CD8-positive, alpha-beta memory T cell (primary cell): ENCODE results near the gene MST1. TPM values are rescaled to one million over a fixed set of nuclear protein-coding genes. Genes with fewer than 3 reads are reported as not detected.

Experiments used
- CTCF ChIA-PET: fragments of 350-600 bp; sonication (Branson Sonifier 250); formaldehyde crosslinking; loops from one replicate; lab custom pipeline; 2021; ENCODE audit warnings: antibody characterized with exemption; lab: Charles Lee
- POLR2A ChIA-PET: fragments of 350-600 bp; sonication (Branson Sonifier 250); formaldehyde crosslinking; loops from one replicate; lab custom pipeline; 2021; ENCODE audit warnings: antibody characterized with exemption; lab: Charles Lee
- DNase-seq, 5 donors: peaks; one replicate each; pipeline versions ENCODE4 v3.0.0 to v3.0.0-alpha.2; 2020 to 2022; ENCODE audit warnings: mixed read lengths in 1 of 5
- H3K27ac ChIP-seq: one replicate; pipeline ENCODE4 v1.7.0; 2013; ENCODE audit warnings: low read depth, mild to moderate bottlenecking, low read length, moderate library complexity
- H3K27me3 ChIP-seq: 2 replicates; pipeline ENCODE4 v1.7.0; 2013; ENCODE audit warnings: low read length, mild to moderate bottlenecking; ENCODE audit not compliant: insufficient read depth, poor library complexity, severe bottlenecking
- H3K36me3 ChIP-seq: 2 replicates; pipeline ENCODE4 v1.7.0; 2013; ENCODE audit warnings: mild to moderate bottlenecking, low read length, moderate library complexity; ENCODE audit not compliant: insufficient read depth
- H3K4me1 ChIP-seq: 2 replicates; pipeline ENCODE4 v1.7.0; 2013; ENCODE audit warnings: mild to moderate bottlenecking, low read length, moderate library complexity; ENCODE audit not compliant: insufficient read depth
- H3K4me3 ChIP-seq: 2 replicates; pipeline ENCODE4 v1.7.0; 2013; ENCODE audit warnings: mild to moderate bottlenecking, low read length
- H3K9me3 ChIP-seq: 2 replicates; pipeline ENCODE4 v1.7.0; 2013; ENCODE audit warnings: mild to moderate bottlenecking, low read length
- H3K27ac Mint-ChIP-seq, 8 donors: one replicate each; pipeline ENCODE4 v1.8.0; 2020 to 2021; ENCODE audit warnings: mixed read lengths in 8 of 8, mild to moderate bottlenecking in 6 of 8, inconsistent platforms in 3 of 8, moderate library complexity in 3 of 8
- H3K27me3 Mint-ChIP-seq, 2 donors: one replicate each; pipeline ENCODE4 v1.8.0; 2020 to 2021; ENCODE audit warnings: mixed read lengths in 2 of 2, mild to moderate bottlenecking in 1 of 2, moderate library complexity in 1 of 2
- H3K36me3 Mint-ChIP-seq, 3 donors: one replicate each; pipeline ENCODE4 v1.8.0; 2020 to 2021; ENCODE audit warnings: mixed read lengths in 3 of 3, inconsistent platforms in 1 of 3, mild to moderate bottlenecking in 1 of 3
- H3K4me1 Mint-ChIP-seq, 3 donors: one replicate each; pipeline ENCODE4 v1.8.0; 2020 to 2021; ENCODE audit warnings: mixed read lengths in 3 of 3, inconsistent platforms in 1 of 3, mild to moderate bottlenecking in 1 of 3
- H3K4me3 Mint-ChIP-seq, 7 donors: one replicate each; pipeline ENCODE4 v1.8.0; 2020 to 2021; ENCODE audit warnings: mixed read lengths in 7 of 7, mild to moderate bottlenecking in 6 of 7, moderate library complexity in 4 of 7, inconsistent platforms in 2 of 7
- H3K9me3 Mint-ChIP-seq, 5 donors: one replicate each; pipeline ENCODE4 v1.8.0; 2020 to 2022; ENCODE audit warnings: mixed read lengths in 5 of 5, mild to moderate bottlenecking in 3 of 5, moderate library complexity in 2 of 5, inconsistent platforms in 1 of 5
- polyA plus RNA-seq: library from polyadenylated mRNA; unstranded; fragments of 300-500 nt; fragmentation: Illumina TruSeq; gene quantifications from one replicate; pipeline ENCODE4 v1.2.3, GENCODE V29; 2021
- total RNA-seq, 2 experiments: library from RNA; stranded (reverse); gene quantifications; one replicate each; pipeline ENCODE4 v1.2.3, GENCODE V29; 2021

The MST1 gene
- total and polyA plus RNA-seq, 3 experiments from 2014 or later, result 0.31 to 8.5 (median 6.0) TPM

DNA sequence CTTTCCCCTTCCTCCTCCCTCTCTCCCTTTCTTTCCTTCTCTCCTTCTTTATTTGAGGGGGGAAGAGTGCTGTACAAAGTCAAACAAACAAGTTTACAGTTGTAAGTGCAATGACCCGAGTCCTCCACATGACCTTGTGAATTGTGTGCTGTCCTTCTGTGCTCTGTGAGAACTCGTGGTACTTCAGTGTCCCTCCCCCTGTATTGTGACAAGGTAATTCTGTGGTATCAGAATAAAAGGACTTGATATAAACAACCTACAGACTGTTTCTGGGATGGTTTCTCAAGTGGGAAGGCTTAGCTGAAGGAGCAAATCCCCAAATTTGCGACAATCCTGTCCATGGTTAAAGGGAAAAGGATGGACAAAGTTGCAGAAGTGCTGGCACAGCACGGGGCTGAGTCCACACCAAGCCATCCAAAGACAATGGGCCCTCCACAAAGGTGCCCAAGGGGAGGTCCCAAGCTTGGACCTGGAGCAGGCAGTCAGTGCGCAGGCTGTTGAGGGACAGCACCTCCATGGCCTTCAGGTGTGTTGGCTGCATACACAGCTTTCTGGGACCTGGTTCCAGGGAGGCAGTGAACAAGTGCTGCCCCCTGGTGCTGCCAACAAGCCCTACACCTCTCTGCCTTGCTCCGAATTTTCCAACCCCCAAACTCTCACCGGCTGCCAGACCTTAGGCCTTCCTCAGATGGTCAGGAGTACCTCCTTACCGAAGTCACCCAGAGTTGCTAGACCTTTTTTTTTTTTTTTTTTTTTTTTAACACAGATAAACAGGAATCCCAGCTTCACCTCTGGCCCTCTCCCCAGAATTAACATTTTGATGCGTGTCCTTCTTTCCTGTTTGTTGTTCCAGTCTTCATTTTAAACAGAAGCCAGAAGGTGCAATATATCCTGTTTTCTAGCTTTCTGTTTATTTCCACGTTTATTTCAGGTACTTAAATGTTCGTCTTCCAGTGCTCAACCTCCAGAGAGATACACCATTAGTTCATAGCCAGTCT, 17.7 kb downstream of the MST1 start:
- POLR2A ChIA-PET, result interaction anchor here (3.3 kb wide), 1 partner anchor 132 kb away, joined by 28 read pairs; no protein-coding TSS in a partner anchor
- no peaks in the 10 kb centered on the region for H3K27me3 Mint-ChIP-seq
- peaks cover 12% of the 10 kb centered on the region for H3K36me3 ChIP-seq
- H3K9me3 Mint-ChIP-seq, result no peaks in the 10 kb centered on the region
- H3K9me3 ChIP-seq, result no peaks in the 10 kb centered on the region
- H3K27me3 ChIP-seq, result no peaks in the 10 kb centered on the region
- no peak overlapping the region for H3K4me3 ChIP-seq
- CTCF ChIA-PET, result interaction anchor here (0.7 to 3.3 kb wide), 13 partner anchors 8 to 142 kb away, joined by 3 to 185 read pairs (median 4); partner anchors contain the start of genes AMIGO3 and BSN
- DNase-seq, result peak; percentile 56 to 80 (median 63)
- peaks cover 0 to 22% (median 2%) of the 10 kb centered on the region in 3 donors for H3K36me3 Mint-ChIP-seq
- peak overlapping the region; percentile 70 to 81 (median 73) for H3K4me3 Mint-ChIP-seq
- peaks cover 27% of the 10 kb centered on the region for H3K4me1 ChIP-seq
- H3K4me1 Mint-ChIP-seq, result peaks cover 29 to 41% (median 34%) of the 10 kb centered on the region in 3 donors
- peak overlapping the region; percentile 12 to 97 (median 72) for H3K27ac Mint-ChIP-seq
- no peak overlapping the region for H3K27ac ChIP-seq

DNA sequence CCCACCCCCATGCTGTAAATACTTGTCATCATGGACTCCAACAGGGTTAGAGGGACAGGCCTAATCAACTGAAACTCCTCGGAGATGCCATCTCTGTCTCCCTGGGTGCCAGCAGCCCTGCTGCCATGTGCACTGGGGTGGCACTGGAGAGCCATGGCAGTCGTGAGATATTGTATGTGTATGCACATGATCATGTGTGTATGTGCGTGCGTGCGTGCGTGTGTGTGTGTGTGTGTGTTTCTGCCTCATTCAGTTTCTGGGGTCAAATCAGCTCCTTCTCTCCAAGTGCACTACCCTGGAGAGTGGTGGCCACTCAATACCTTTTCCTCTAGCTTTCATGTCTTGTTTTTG, 18.4 kb downstream of the MST1 start:
- peaks cover 21% of the 10 kb centered on the region for H3K4me1 ChIP-seq
- POLR2A ChIA-PET, result interaction anchor here (3.3 kb wide), 1 partner anchor 131 kb away, joined by 28 read pairs; no protein-coding TSS in a partner anchor
- Mint-ChIP-seq H3K27ac (peak overlapping the region in 1 of 8 donors; percentile 43), H3K27me3 (no peaks in the 10 kb centered on the region), H3K4me3 (no peak overlapping the region), H3K4me1 (peaks cover 26 to 35% (median 29%) of the 10 kb centered on the region in 3 donors), H3K36me3 (peaks cover 0 to 15% (median 0%) of the 10 kb centered on the region in 3 donors), H3K9me3 (no peaks in the 10 kb centered on the region)
- no peaks in the 10 kb centered on the region for H3K27me3 ChIP-seq
- no peaks in the 10 kb centered on the region for H3K9me3 ChIP-seq
- H3K27ac ChIP-seq, result no peak overlapping the region
- H3K4me3 ChIP-seq, result no peak overlapping the region
- peaks cover 5% of the 10 kb centered on the region for H3K36me3 ChIP-seq
- CTCF ChIA-PET, result interaction anchor here (0.8 to 3.3 kb wide), 10 partner anchors 48 to 141 kb away, joined by 3 to 185 read pairs (median 4); partner anchors contain the start of genes AMIGO3 and BSN
- DNase-seq, result no peak

DNA sequence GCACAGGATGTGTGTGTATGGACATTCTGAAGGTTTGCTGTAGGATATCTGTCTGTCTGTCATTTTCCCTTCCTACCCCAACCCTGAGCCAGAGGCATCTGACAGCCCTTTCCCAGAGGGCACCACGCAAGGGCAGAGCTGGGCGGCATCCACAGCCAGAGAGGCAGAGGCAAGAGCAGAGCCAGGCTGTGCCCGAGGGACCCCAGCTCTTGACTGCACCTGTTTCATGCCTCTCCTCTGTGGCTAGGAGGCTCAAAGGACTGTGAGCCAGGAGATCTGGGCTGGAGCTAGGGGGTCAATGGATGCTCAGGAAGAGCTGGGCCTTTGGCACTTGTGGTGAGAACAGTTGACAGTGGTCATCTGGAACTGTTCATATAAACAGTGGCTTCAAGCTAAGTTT, 19.9 kb downstream of the MST1 start:
- no peaks in the 10 kb centered on the region for H3K27me3 ChIP-seq
- ChIA-PET POLR2A (no interaction called here), CTCF (interaction anchor here (0.9 to 2.1 kb wide), 3 partner anchors 106 to 130 kb away, joined by 3 to 19 read pairs (median 3); no protein-coding TSS in a partner anchor)
- Mint-ChIP-seq H3K27ac (peak overlapping the region in 1 of 8 donors; percentile 9), H3K36me3 (peaks cover 0 to 6% (median 0%) of the 10 kb centered on the region in 3 donors), H3K4me1 (peaks cover 13 to 19% (median 15%) of the 10 kb centered on the region in 3 donors), H3K27me3 (no peaks in the 10 kb centered on the region), H3K4me3 (peak overlapping the region in 1 of 7 donors; percentile 43), H3K9me3 (no peaks in the 10 kb centered on the region)
- no peaks in the 10 kb centered on the region for H3K36me3 ChIP-seq
- H3K9me3 ChIP-seq, result no peaks in the 10 kb centered on the region
- no peak overlapping the region for H3K4me3 ChIP-seq
- DNase-seq, result no peak
- H3K4me1 ChIP-seq, result peaks cover 7% of the 10 kb centered on the region
- H3K27ac ChIP-seq, result no peak overlapping the region

DNA sequence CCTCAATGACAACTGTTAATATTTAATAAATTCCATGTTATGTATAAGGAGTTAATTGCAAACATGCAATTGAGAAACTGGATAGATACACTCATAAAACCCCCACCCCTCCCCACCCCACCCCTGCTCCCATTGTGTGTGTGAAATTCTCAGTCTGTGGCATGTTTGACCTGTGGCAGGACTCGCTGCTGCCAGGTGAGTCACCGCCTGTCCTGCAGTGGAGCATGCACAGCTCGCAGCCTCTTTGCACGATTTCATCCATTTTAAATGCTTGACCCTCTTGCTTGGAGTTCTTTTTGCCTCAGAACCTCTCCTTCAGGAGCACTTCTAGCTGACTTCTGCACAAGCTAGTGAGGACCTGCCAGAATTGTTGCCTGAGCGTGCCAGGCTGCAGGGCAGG, 20.4 kb downstream of the MST1 start:
- peaks cover 7% of the 10 kb centered on the region for H3K4me1 ChIP-seq
- Mint-ChIP-seq H3K27me3 (peaks cover 0 to 3% of the 10 kb centered on the region in 2 donors), H3K4me1 (peaks cover 13 to 17% (median 13%) of the 10 kb centered on the region in 3 donors), H3K4me3 (peak overlapping the region in 1 of 7 donors; percentile 43), H3K9me3 (no peaks in the 10 kb centered on the region), H3K27ac (no peak overlapping the region), H3K36me3 (peaks cover 0 to 4% (median 0%) of the 10 kb centered on the region in 3 donors)
- no peak overlapping the region for H3K27ac ChIP-seq
- POLR2A ChIA-PET, result no interaction called here
- no peak for DNase-seq
- no peaks in the 10 kb centered on the region for H3K27me3 ChIP-seq
- H3K9me3 ChIP-seq, result no peaks in the 10 kb centered on the region
- no peak overlapping the region for H3K4me3 ChIP-seq
- no peaks in the 10 kb centered on the region for H3K36me3 ChIP-seq
- CTCF ChIA-PET, result interaction anchor here (0.9 to 2.1 kb wide), 2 partner anchors 106 to 129 kb away, joined by 3 to 19 read pairs; no protein-coding TSS in a partner anchor

DNA sequence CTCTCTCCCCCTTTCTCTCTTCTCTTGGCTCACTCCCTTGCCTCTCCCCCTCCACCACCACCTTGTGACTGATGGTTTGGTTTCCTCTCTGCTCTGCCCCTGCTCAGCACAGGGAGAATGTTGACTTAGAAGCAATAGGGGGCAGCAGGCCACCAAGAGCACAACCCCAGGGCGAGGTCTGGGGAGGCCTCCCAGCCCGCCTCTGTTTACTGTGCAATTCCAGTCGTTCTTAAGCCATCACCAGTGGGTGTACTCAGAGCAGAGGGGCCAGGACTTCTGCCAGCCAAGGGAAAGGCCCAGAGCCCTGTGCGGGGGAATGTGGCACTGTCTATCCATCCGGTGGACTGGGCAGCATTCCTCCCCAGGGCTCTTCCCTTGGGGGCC, 20.9 kb downstream of the MST1 start:
- Histone ChIP-seq H3K27ac (no peak overlapping the region), H3K4me1 (peaks cover 5% of the 10 kb centered on the region), H3K36me3 (no peaks in the 10 kb centered on the region), H3K27me3 (no peaks in the 10 kb centered on the region), H3K4me3 (no peak overlapping the region), H3K9me3 (no peaks in the 10 kb centered on the region)
- CTCF ChIA-PET, result interaction anchor here (2.1 to 6.3 kb wide), 2 partner anchors 128 to 129 kb away, joined by 19 to 36 read pairs; no protein-coding TSS in a partner anchor
- peaks cover 8 to 13% (median 9%) of the 10 kb centered on the region in 3 donors for H3K4me1 Mint-ChIP-seq
- no peak for DNase-seq
- H3K27me3 Mint-ChIP-seq, result peaks cover 0 to 3% of the 10 kb centered on the region in 2 donors
- H3K36me3 Mint-ChIP-seq, result no peaks in the 10 kb centered on the region
- POLR2A ChIA-PET, result no interaction called here
- no peak overlapping the region for H3K4me3 Mint-ChIP-seq
- no peaks in the 10 kb centered on the region for H3K9me3 Mint-ChIP-seq
- no peak overlapping the region for H3K27ac Mint-ChIP-seq

DNA sequence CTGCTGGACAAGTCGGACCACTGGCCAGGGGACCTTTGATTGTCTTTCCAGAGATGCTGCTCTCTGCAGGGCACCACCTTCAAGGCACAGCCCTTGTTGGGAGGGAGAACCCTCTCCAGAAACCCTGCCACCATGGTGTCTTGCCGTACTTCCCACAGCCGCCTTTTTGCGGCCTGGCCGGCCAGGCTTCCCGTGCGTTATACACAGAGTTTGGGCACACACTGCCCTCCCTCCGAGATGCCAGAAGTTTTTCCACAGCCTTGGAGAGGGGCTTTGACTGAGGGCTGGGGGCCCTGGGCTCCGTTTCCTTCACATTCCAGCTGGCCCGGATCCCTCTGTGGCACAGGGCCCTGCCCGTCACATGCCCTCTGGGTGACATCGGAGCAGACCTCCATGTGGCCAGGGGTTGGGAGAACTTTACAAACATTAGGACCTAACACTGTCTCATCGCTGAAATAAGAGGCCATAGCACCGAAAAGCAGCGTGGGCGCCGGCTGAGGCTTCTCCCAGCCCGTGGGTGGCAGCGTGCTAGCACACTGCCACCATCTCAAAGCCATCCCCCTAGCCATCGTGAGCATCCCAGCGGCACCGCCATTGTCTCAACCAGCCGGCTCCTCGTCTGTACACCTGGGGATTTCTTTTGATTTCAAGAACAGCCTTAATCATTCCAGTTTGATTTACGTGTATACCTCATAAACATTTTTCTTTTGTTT, 21.4 kb downstream of the MST1 start:
- Mint-ChIP-seq H3K9me3 (no peaks in the 10 kb centered on the region), H3K4me1 (peaks cover 5 to 9% (median 8%) of the 10 kb centered on the region in 3 donors), H3K27me3 (peaks cover 0 to 3% of the 10 kb centered on the region in 2 donors), H3K36me3 (no peaks in the 10 kb centered on the region), H3K27ac (no peak overlapping the region), H3K4me3 (no peak overlapping the region)
- Histone ChIP-seq H3K27ac (no peak overlapping the region), H3K4me1 (no peaks in the 10 kb centered on the region), H3K9me3 (no peaks in the 10 kb centered on the region), H3K27me3 (no peaks in the 10 kb centered on the region), H3K4me3 (no peak overlapping the region), H3K36me3 (no peaks in the 10 kb centered on the region)
- DNase-seq, result no peak
- CTCF ChIA-PET, result interaction anchor here (6.3 kb wide), 1 partner anchor 128 kb away, joined by 36 read pairs; no protein-coding TSS in a partner anchor
- POLR2A ChIA-PET, result no interaction called here

DNA sequence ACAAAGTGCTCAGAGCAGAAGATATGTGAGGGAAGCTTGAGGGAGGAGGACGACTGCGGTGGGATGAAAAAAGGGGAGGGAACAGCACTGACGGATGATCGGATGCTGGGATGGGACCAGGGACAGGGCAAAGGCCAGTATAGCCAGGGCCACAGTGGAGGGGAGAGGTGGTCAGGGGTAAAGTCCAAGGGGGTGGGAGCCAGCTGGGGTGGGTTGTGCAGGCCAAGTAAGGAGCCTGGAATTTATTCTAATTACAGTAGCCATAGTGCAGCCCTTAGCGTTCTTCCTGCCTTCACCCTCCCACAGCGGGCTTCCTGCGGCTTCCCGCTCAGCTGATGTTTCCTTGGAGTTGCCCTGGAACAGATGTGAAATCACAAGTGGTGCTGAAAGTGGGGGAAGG, 22.7 kb downstream of the MST1 start:
- no peaks in the 10 kb centered on the region for H3K4me1 ChIP-seq
- Mint-ChIP-seq H3K36me3 (no peaks in the 10 kb centered on the region), H3K4me1 (peaks cover 0 to 1% (median under 1%) of the 10 kb centered on the region in 3 donors), H3K4me3 (no peak overlapping the region), H3K27me3 (peaks cover 0 to 3% of the 10 kb centered on the region in 2 donors), H3K27ac (no peak overlapping the region), H3K9me3 (no peaks in the 10 kb centered on the region)
- H3K36me3 ChIP-seq, result no peaks in the 10 kb centered on the region
- no peak overlapping the region for H3K27ac ChIP-seq
- H3K4me3 ChIP-seq, result no peak overlapping the region
- H3K27me3 ChIP-seq, result no peaks in the 10 kb centered on the region
- ChIA-PET POLR2A (interaction anchor here (0.5 kb wide), 1 partner anchor 52 kb away, joined by 7 read pairs; no protein-coding TSS in a partner anchor), CTCF (interaction anchor here (6.3 kb wide), 1 partner anchor 127 kb away, joined by 36 read pairs; no protein-coding TSS in a partner anchor)
- no peaks in the 10 kb centered on the region for H3K9me3 ChIP-seq
- no peak for DNase-seq
